Adrenal gland (tissue), 12 donors: ENCODE data around the gene ACSL6. TPM values are rescaled to one million over a fixed set of nuclear protein-coding genes. Genes with fewer than 3 reads are reported as not detected.

Source experiments
- DNase-seq, 7 donors: peaks; one replicate each; pipeline ENCODE4 v3.0.0-alpha.2; 2019 to 2020
- H3K27ac ChIP-seq, 5 donors: fragments of 200-600 bp; sonication (generic) in 4 of 5; 1 replicate in 3 of 5; 2 replicates in 2 of 5; pipeline versions ENCODE4 v1.5.1 to v1.8.0; 2016 to 2020; ENCODE audit warnings: mild to moderate bottlenecking in 1 of 5
- H3K27me3 ChIP-seq: fragments of 200-600 bp; 2 replicates; pipeline ENCODE4 v1.8.0; 2021
- H3K36me3 ChIP-seq, 2 donors: fragments of 200-600 bp; replicated peaks in 1 of 2; 1 replicate in 1 of 2; 2 replicates in 1 of 2; pipeline versions ENCODE4 v1.5.1 to v1.8.0; 2018 to 2022
- H3K4me1 ChIP-seq, 2 donors: fragments of 200-600 bp; replicated peaks in 1 of 2; 1 replicate in 1 of 2; 2 replicates in 1 of 2; pipeline versions ENCODE4 v1.5.1 to v1.8.0; 2018 to 2021
- H3K4me3 ChIP-seq, 4 donors: fragments of 200-600 bp; sonication (generic) in 3 of 4; one replicate each; pipeline ENCODE4 v1.5.1; 2016 to 2018
- H3K9me3 ChIP-seq, 3 donors: fragments of 200-600 bp; sonication (generic) in 1 of 3; replicated peaks in 1 of 3; 1 replicate in 2 of 3; 2 replicates in 1 of 3; pipeline versions ENCODE4 v1.5.1 to v1.8.0; 2016 to 2021
- POLR2A ChIP-seq, 2 donors: fragments of 450-650 bp; IDR thresholded peaks; one replicate each; pipeline ENCODE4 v1.6.1; 2017; ENCODE audit warnings: antibody characterized with exemption in 2 of 2, mild to moderate bottlenecking in 2 of 2, moderate library complexity in 1 of 2
- WGBS, 4 donors: extraction: QIAGEN DNeasy Blood & Tissue Kit in 2 of 4; methylation state at CpG; one replicate each; pipeline versions ENCODE4 v1.1.5 to v1.1.7; 2013 to 2017; 5-methylcytosine and 5-hydroxymethylcytosine counted together
- intact Hi-C, 2 donors: fragments of 100-400 bp; cut with DNase I; formaldehyde crosslinking; loops; one replicate each; pipeline versions ENCODE4 v1.14.1 to v1.15.0; 2022 to 2023
- polyA plus RNA-seq, 3 donors: library from polyadenylated mRNA; stranded (reverse); fragments of 200-250 nt in 2 of 3; fragments of 350-450 nt in 1 of 3; fragmentation: Illumina TruSeq in 1 of 3; extraction: RNeasy Lipid Tissue Mini Kit (QIAGEN cat#74804) in 1 of 3; gene quantifications; one replicate each; pipeline ENCODE4 v1.2.3, GENCODE V29; 2013 to 2014
- total RNA-seq, 9 donors: library from RNA; depleted of rRNA in 4 of 9; stranded (reverse); fragments of >200 nt in 4 of 9; fragments of 120-200 nt in 1 of 9; fragmentation: NEBNext Ultra II Directional in 1 of 9; extraction: Animal tissue kit (Norgen Biotek cat#: 25700) in 1 of 9; gene quantifications; one replicate each; pipeline versions ENCODE4 v1.1.0 to v1.2.4, GENCODE V29; 2013 to 2023
- TF ChIP-seq, protein P1 (sequence below), 6 experiments: fragments of 450-650 bp in 4 of 6; fragments of 200-600 bp in 2 of 6; sonication (generic) in 1 of 6; IDR thresholded peaks; 1 replicate in 5 of 6; 2 replicates in 1 of 6; pipeline versions ENCODE4 v1.5.1 to v1.8.0; 2016 to 2021; ENCODE audit warnings: antibody characterized with exemption in 6 of 6, mild to moderate bottlenecking in 2 of 6, moderate library complexity in 1 of 6
- donor health status: healthy with polysubstance abuse.
- donor health status: Bipolar disorder and iron deficiency.
- donor health status: DM: yes; HTN: yes; CAD: no.
- donor health status: DM: no; HTN: no; CAD: no.
- donor health status: DM: no; HTN: no; CAD: no.
- donor health status: DM: yes; HTN: yes; CAD: no.

The ACSL6 gene
- total and polyA plus RNA-seq, 12 donors: 2.5 to 14.5 (median 7.2) TPM

DNA sequence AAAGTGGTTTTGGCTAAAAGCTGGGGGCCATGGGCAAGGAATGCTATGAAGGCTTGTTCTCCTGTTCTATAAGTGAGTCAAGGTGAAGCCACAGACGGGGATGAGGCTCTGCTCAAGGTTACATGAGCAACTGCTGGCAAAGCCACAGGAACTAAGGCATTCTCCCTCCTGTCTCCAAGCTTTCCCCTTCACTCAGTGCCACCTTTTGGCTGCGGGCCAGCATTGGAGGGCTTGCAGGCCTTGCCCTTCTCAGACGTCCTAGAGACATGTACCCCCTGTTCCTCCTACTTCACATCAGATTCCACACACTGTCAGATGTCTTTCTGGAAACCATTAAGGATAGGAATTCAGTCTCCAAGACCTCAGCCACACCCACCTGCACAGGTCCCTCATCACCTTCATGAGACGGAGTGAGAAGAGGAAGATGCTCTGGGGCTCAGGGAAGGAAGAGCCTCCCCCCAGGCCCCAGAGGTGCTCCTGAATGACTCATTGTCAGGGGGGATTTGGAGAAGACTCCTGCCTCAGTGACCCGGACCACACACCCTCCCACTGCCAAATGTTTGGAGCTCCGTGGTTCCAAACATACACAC, 45.5 kb downstream of the ACSL6 start:
- no peaks in the 10 kb centered on the region for H3K36me3 ChIP-seq
- H3K4me1 ChIP-seq: no peaks in the 10 kb centered on the region
- intact Hi-C loops: no loop called here
- H3K4me3 ChIP-seq: no peak overlapping the region
- WGBS, 4 donors: 64 to 71% (median 67%) methylated on average over 6 of the region's 6 CpGs
- no peaks in the 10 kb centered on the region for H3K27me3 ChIP-seq
- no peaks in the 10 kb centered on the region for H3K9me3 ChIP-seq
- TF ChIP-seq, protein P1, sequence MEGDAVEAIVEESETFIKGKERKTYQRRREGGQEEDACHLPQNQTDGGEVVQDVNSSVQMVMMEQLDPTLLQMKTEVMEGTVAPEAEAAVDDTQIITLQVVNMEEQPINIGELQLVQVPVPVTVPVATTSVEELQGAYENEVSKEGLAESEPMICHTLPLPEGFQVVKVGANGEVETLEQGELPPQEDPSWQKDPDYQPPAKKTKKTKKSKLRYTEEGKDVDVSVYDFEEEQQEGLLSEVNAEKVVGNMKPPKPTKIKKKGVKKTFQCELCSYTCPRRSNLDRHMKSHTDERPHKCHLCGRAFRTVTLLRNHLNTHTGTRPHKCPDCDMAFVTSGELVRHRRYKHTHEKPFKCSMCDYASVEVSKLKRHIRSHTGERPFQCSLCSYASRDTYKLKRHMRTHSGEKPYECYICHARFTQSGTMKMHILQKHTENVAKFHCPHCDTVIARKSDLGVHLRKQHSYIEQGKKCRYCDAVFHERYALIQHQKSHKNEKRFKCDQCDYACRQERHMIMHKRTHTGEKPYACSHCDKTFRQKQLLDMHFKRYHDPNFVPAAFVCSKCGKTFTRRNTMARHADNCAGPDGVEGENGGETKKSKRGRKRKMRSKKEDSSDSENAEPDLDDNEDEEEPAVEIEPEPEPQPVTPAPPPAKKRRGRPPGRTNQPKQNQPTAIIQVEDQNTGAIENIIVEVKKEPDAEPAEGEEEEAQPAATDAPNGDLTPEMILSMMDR (IDR thresholded peaks at IDR 0.05): no peak
- TF ChIP-seq POLR2A (IDR thresholded peaks at IDR 0.05): no peak
- no peak overlapping the region for H3K27ac ChIP-seq
- no peak for DNase-seq

- WGBS, 4 donors: 75 to 83% (median 80%) methylated on average over 3 of the region's 3 CpGs
- peak in 2 of 7 donors; percentile 23 to 29 for DNase-seq
- no peak for TF ChIP-seq POLR2A (IDR thresholded peaks at IDR 0.05)
- TF ChIP-seq, protein P1 (IDR thresholded peaks at IDR 0.05): no peak
- intact Hi-C loops: no loop called here
- H3K27me3 ChIP-seq: no peaks in the 10 kb centered on the region
- H3K36me3 ChIP-seq: no peaks in the 10 kb centered on the region
- no peak overlapping the region for H3K27ac ChIP-seq
- no peaks in the 10 kb centered on the region for H3K9me3 ChIP-seq
- H3K4me3 ChIP-seq: no peak overlapping the region
- H3K4me1 ChIP-seq: peaks cover 0 to 8% of the 10 kb centered on the region in 2 donors
These were observed 51.6 kb downstream of the ACSL6 start for GRCh38 chr5:131959906-131960305.

DNA sequence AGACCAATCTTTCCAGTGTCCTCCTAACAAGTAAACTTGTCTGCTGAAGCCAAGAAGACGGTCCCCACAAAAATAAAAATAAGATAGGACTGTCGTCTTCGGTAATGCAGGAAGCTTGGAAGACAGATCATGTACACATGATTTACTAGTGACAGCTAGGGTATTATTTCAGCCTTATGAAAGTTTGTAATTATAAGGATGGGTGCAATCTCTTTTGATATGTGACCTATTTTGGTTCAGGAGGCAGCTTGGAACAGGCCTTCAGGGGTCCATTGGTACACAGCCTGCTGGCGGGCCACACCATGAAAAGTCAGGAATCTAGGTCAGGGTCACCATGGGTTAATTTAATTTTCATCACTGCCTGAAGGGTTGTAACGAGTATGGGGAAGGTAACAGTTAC, 52.3 kb downstream of the ACSL6 start:
- Histone ChIP-seq H3K27me3 (no peaks in the 10 kb centered on the region), H3K27ac (no peak overlapping the region), H3K36me3 (no peaks in the 10 kb centered on the region), H3K4me1 (peaks cover 0 to 8% of the 10 kb centered on the region in 2 donors), H3K4me3 (no peak overlapping the region), H3K9me3 (no peaks in the 10 kb centered on the region)
- intact Hi-C loops: no loop called here
- no peak for DNase-seq
- TF ChIP-seq, protein P1 (IDR thresholded peaks at IDR 0.05): no peak
- no peak for TF ChIP-seq POLR2A (IDR thresholded peaks at IDR 0.05)
- 81 to 86% (median 84%) methylated on average over 5 of the region's 5 CpGs for WGBS, 4 donors

GRCh38 chr5:131957721-131958441, 53.6 kb downstream of the ACSL6 start:
- intact Hi-C loops: no loop called here
- H3K9me3 ChIP-seq: no peaks in the 10 kb centered on the region

More at GRCh38 chr5:131957721-131958441, 53.6 kb downstream of the ACSL6 start:
- peaks cover 0 to 8% of the 10 kb centered on the region in 2 donors for H3K4me1 ChIP-seq
- DNase-seq: no peak
- TF ChIP-seq, protein P1 (IDR thresholded peaks at IDR 0.05): no peak
- TF ChIP-seq POLR2A (IDR thresholded peaks at IDR 0.05): no peak
- no peak overlapping the region for H3K27ac ChIP-seq
- no peaks in the 10 kb centered on the region for H3K27me3 ChIP-seq
- WGBS, 4 donors: 84 to 94% (median 92%) methylated on average over 8 of the region's 8 CpGs
- no peak overlapping the region for H3K4me3 ChIP-seq
- H3K36me3 ChIP-seq: no peaks in the 10 kb centered on the region
